NCI-H460 (cell line): ENCODE results near the gene FGF13. TPM values are rescaled to one million over a fixed set of nuclear protein-coding genes. Genes with fewer than 3 reads are reported as not detected.

Experiments
- DNase-seq: peaks from one replicate; pipeline ENCODE4 v3.0.0-alpha.2; 2016; ENCODE audit warnings: low read depth; ENCODE audit errors: extremely low read depth
- polyA plus RNA-seq: library from polyadenylated mRNA; depleted of rRNA; stranded (reverse); fragments of >200 nt; gene quantifications from 2 replicates; pipeline ENCODE4 v1.2.3, GENCODE V29; 2014; cell fraction: nucleus; rRNA removed
- total RNA-seq: library from RNA; depleted of rRNA; stranded (reverse); fragments of >200 nt; shearing (Covaris generic); gene quantifications from 2 replicates; pipeline ENCODE4 v1.2.3, GENCODE V29; 2014; rRNA removed

FGF13 gene
- total RNA-seq, result 50.3 and 55.3 TPM in 2 replicates
- polyA plus RNA-seq, result 18.9 and 29.0 TPM in 2 replicates

GRCh38 chrX:138711399-138712347 lies at the start of gene FGF13:
Gene FGF13, minus strand, starts transcription at chrX:138711717. Its CDS starts 714 bp downstream, at chrX:138711003.
- peak; percentile 65 for DNase-seq

- DNase-seq, result no peak
Measured at GRCh38 chrX:138759217-138759943, 47.9 kb upstream of the FGF13 start.

GRCh38 chrX:138756234-138756633 lies 44.7 kb upstream of the FGF13 start:
- DNase-seq, result peak; percentile 7

GRCh38 chrX:138754861-138755260 lies 43.3 kb upstream of the FGF13 start:
- DNase-seq, result no peak

- DNase-seq, result peak; percentile 22
Measured at GRCh38 chrX:138748480-138748879, 37.0 kb upstream of the FGF13 start.

GRCh38 chrX:138745196-138745595 lies 33.7 kb upstream of the FGF13 start:
- peak; percentile 59 for DNase-seq

GRCh38 chrX:138742217-138742616 lies 30.7 kb upstream of the FGF13 start:
- DNase-seq, result no peak

GRCh38 chrX:138740341-138740740 lies 28.8 kb upstream of the FGF13 start:
- no peak for DNase-seq

- DNase-seq, result no peak
Measured at GRCh38 chrX:138723301-138723700, 11.8 kb upstream of the FGF13 start.

- DNase-seq, result no peak
Measured at GRCh38 chrX:138719396-138719795, 7.9 kb upstream of the FGF13 start.

- DNase-seq, result no peak
Measured at GRCh38 chrX:138718941-138719340, 7.4 kb upstream of the FGF13 start.

GRCh38 chrX:138710866-138711341 lies 613 bp downstream of the FGF13 start:
- no peak for DNase-seq

GRCh38 chrX:138709886-138710791 lies 1.4 kb downstream of the FGF13 start:
- no peak for DNase-seq

- DNase-seq, result no peak
Measured at GRCh38 chrX:138708268-138708667, 3.2 kb downstream of the FGF13 start.

- no peak for DNase-seq
Measured at GRCh38 chrX:138704596-138704995, 6.9 kb downstream of the FGF13 start.

- DNase-seq, result no peak
Measured at GRCh38 chrX:138704101-138704500, 7.4 kb downstream of the FGF13 start.

- DNase-seq, result no peak
Measured at GRCh38 chrX:138692591-138692990, 18.9 kb downstream of the FGF13 start.

- DNase-seq, result no peak
Measured at GRCh38 chrX:138691186-138691585, 20.3 kb downstream of the FGF13 start.

- DNase-seq, result no peak
Measured at GRCh38 chrX:138690591-138690990, 20.9 kb downstream of the FGF13 start.

GRCh38 chrX:138683600-138683999 lies 27.9 kb downstream of the FGF13 start:
- DNase-seq, result peak; percentile 24
